ENCODE measurements around the gene CELF4. TPM values are rescaled to one million over a fixed set of nuclear protein-coding genes. Genes with fewer than 3 reads are reported as not detected.

The CELF4 gene
- total and polyA plus RNA-seq, 10 of the 15 experiments (the other 5 are each of a cell fraction or from before 2014, with no cell fraction given) = 0.03 to 0.32 TPM; not detected in 8

- TF ChIP-seq, protein P1, sequence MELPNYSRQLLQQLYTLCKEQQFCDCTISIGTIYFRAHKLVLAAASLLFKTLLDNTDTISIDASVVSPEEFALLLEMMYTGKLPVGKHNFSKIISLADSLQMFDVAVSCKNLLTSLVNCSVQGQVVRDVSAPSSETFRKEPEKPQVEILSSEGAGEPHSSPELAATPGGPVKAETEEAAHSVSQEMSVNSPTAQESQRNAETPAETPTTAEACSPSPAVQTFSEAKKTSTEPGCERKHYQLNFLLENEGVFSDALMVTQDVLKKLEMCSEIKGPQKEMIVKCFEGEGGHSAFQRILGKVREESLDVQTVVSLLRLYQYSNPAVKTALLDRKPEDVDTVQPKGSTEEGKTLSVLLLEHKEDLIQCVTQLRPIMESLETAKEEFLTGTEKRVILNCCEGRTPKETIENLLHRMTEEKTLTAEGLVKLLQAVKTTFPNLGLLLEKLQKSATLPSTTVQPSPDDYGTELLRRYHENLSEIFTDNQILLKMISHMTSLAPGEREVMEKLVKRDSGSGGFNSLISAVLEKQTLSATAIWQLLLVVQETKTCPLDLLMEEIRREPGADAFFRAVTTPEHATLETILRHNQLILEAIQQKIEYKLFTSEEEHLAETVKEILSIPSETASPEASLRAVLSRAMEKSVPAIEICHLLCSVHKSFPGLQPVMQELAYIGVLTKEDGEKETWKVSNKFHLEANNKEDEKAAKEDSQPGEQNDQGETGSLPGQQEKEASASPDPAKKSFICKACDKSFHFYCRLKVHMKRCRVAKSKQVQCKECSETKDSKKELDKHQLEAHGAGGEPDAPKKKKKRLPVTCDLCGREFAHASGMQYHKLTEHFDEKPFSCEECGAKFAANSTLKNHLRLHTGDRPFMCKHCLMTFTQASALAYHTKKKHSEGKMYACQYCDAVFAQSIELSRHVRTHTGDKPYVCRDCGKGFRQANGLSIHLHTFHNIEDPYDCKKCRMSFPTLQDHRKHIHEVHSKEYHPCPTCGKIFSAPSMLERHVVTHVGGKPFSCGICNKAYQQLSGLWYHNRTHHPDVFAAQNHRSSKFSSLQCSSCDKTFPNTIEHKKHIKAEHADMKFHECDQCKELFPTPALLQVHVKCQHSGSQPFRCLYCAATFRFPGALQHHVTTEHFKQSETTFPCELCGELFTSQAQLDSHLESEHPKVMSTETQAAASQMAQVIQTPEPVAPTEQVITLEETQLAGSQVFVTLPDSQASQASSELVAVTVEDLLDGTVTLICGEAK (IDR thresholded peaks at IDR 0.05; ENCODE audit: borderline replicate concordance) = no peak
These were observed 45.1 kb downstream of the CELF4 start (continued) for GRCh38 chr18:37520508-37520907.

GRCh38 chr18:37519510-37520135 is 46.0 kb downstream of the CELF4 start:
- no peak overlapping the region for H3K4me2 ChIP-seq (ENCODE audit: control insufficient read depth, insufficient read depth)
- RAD21 ChIA-PET (ENCODE audit: unreplicated experiment) = no interaction called here
- no peak overlapping the region for H3K9ac ChIP-seq (ENCODE audit: control insufficient read depth, insufficient read depth, low read length)
- no peaks in the 10 kb centered on the region for H3K9me3 ChIP-seq (replicated peaks; ENCODE audit: control insufficient read depth, insufficient read depth, low read length)
- SMC1A ChIA-PET (ENCODE audit: uncharacterized antibody, unreplicated experiment) = no interaction called here
- H3K27ac ChIP-seq (ENCODE audit: control insufficient read depth, insufficient read depth) = no peak overlapping the region
- H3K79me2 ChIP-seq (ENCODE audit: control insufficient read depth, insufficient read depth, low read length) = no peaks in the 10 kb centered on the region
- H4K20me1 ChIP-seq (ENCODE audit: control insufficient read depth, insufficient read depth) = no peaks in the 10 kb centered on the region
- intact Hi-C loops (cut with micrococcal nuclease; ENCODE audit: unreplicated experiment) = no loop called here
- H3K27me3 ChIP-seq (replicated peaks in 1 of 2; ENCODE audit: control insufficient read depth in 2 of 2, insufficient read depth in 2 of 2, low read length in 1 of 2) = peaks cover 0 to 12% of the 10 kb centered on the region in 2 experiments
- FAIRE-seq = no peak
- in situ Hi-C loops (cut with MboI) = no loop called here
- POLR2A ChIA-PET = no interaction called here
- no TSS peak for BruUV-seq (replicated peaks)
- CTCF ChIA-PET = no interaction called here
- H3K4me3 ChIP-seq = no peak overlapping the region
- TF ChIP-seq KAT2A (conservative IDR thresholded peaks at IDR 0.05; ENCODE audit: control insufficient read depth, low read depth, low read length) (no peak), STAT3 (IDR thresholded peaks at IDR 0.05; ENCODE audit: low read depth, low read length) (no peak), PBX3 (IDR thresholded peaks at IDR 0.05; ENCODE audit: insufficient replicate concordance, low read depth, low read length) (no peak), SMAD5 (IDR thresholded peaks at IDR 0.05; ENCODE audit: low read depth) (no peak), REST (IDR thresholded peaks at IDR 0.05; ENCODE audit: low read depth, low read length) (no peak)
- ATAC-seq = no peak
- no peaks in the 10 kb centered on the region for H3K36me3 ChIP-seq (ENCODE audit: control insufficient read depth in 2 of 2, insufficient read depth in 2 of 2, low read length in 1 of 2)
- 3% methylated on average over 8 of the region's 9 CpGs for WGBS (ENCODE audit: insufficient coverage, insufficient replicate concordance, low lambda C conversion rate, missing lambda C conversion rate)
- H2AFZ ChIP-seq (ENCODE audit: control insufficient read depth, low read depth, low read length) = no peak overlapping the region
- no peaks in the 10 kb centered on the region for H3K4me1 ChIP-seq (ENCODE audit: control insufficient read depth, insufficient read depth, low read length)
- DNase-seq (ENCODE audit: low read depth, low spot score) = no peak

Data from GM12878 (cell line).